Gastrocnemius medialis (tissue), 4 donors: ENCODE results near the gene LRP1.

Experiments used
- POLR2A ChIP-seq, 2 donors: fragments of 450-650 bp; IDR thresholded peaks; one replicate each; pipeline ENCODE4 v1.6.1; 2017; ENCODE audit warnings: antibody characterized with exemption in 2 of 2, mild to moderate bottlenecking in 2 of 2, moderate library complexity in 2 of 2
- TF ChIP-seq, protein P1 (sequence below), 5 experiments: fragments of 450-650 bp in 3 of 5; fragments of 200-600 bp in 2 of 5; sonication (generic) in 2 of 5; IDR thresholded peaks in 4 of 5; conservative IDR thresholded peaks in 1 of 5; 1 replicate in 4 of 5; 2 replicates in 1 of 5; pipeline ENCODE4 v1.5.1; 2016 to 2019; ENCODE audit warnings: antibody characterized with exemption in 5 of 5, mild to moderate bottlenecking in 3 of 5, moderate library complexity in 3 of 5

DNA sequence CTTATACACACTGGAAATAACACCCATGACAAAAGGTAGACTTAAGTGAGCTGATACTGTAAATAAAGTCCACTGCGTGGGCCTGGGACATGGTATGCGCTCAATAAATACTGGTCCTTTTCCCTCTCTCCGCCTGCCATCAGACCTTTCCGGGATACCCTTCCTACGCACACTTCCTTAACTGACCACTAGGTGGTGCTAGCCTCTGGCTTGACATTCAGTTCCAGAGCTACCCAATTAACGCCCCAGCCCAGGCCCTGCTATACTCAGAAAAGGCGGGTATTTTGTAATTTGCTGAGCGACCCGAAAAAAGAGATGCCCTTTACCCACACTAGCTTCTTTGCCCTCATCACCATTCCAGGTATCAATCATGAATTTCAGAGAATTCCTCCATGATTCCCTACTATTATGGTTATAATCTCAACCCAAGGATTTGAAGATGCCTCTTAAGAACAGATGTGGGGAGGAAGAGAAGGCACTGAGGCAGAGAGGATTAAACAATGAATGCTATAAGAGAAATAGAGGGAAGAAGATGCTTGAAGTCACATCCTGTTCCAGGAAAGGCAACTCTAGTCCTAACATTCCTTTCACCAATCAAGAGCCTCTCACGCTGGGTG lies 3.9 kb upstream of the LRP1 start:
- TF ChIP-seq, protein P1, sequence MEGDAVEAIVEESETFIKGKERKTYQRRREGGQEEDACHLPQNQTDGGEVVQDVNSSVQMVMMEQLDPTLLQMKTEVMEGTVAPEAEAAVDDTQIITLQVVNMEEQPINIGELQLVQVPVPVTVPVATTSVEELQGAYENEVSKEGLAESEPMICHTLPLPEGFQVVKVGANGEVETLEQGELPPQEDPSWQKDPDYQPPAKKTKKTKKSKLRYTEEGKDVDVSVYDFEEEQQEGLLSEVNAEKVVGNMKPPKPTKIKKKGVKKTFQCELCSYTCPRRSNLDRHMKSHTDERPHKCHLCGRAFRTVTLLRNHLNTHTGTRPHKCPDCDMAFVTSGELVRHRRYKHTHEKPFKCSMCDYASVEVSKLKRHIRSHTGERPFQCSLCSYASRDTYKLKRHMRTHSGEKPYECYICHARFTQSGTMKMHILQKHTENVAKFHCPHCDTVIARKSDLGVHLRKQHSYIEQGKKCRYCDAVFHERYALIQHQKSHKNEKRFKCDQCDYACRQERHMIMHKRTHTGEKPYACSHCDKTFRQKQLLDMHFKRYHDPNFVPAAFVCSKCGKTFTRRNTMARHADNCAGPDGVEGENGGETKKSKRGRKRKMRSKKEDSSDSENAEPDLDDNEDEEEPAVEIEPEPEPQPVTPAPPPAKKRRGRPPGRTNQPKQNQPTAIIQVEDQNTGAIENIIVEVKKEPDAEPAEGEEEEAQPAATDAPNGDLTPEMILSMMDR (IDR thresholded peaks at IDR 0.05 in 4 of 5, conservative IDR thresholded peaks at IDR 0.05 in 1 of 5) = peak; percentile 76 to 97 (median 92)
- no peak for TF ChIP-seq POLR2A (IDR thresholded peaks at IDR 0.05)
